Stimulated activated naive CD8-positive, alpha-beta T cell treated with anti-CD3 and anti-CD28 coated beads, Interleukin-15, amount 100 ng/mL, for 72 hours (primary cell): Measurements from ENCODE around the gene KIRREL3.
A peak's percentile ranks its signal among the peaks of the same experiment; 100 is the strongest.

ENCODE experiments used
- ATAC-seq: fragments of 150-1000 bp; cut with Tn5 transposase; 2 replicates; pipeline ENCODE4 v1.10.0; 2021; ENCODE audit warnings: mild to moderate bottlenecking, moderate library complexity
- DNase-seq, 2 donors: peaks; one replicate each; pipeline ENCODE4 v3.0.0; 2021 to 2022
- H3K27ac Mint-ChIP-seq, 2 donors: one replicate each; pipeline ENCODE4 v1.8.0; 2022; ENCODE audit warnings: mild to moderate bottlenecking in 2 of 2, mixed read lengths in 2 of 2, moderate library complexity in 2 of 2
- H3K27me3 Mint-ChIP-seq: one replicate; pipeline ENCODE4 v1.8.0; 2022; ENCODE audit warnings: mixed read lengths
- H3K4me1 Mint-ChIP-seq: one replicate; pipeline ENCODE4 v1.8.0; 2022; ENCODE audit warnings: mild to moderate bottlenecking, mixed read lengths
- H3K4me3 Mint-ChIP-seq, 2 donors: one replicate each; pipeline ENCODE4 v1.8.0; 2022; ENCODE audit warnings: mild to moderate bottlenecking in 2 of 2, mixed read lengths in 2 of 2, moderate library complexity in 1 of 2
- H3K9me3 Mint-ChIP-seq, 2 donors: one replicate each; pipeline ENCODE4 v1.8.0; 2022; ENCODE audit warnings: mixed read lengths in 2 of 2

KIRREL3 gene

GRCh38 chr11:126496576-126497337 is 503.8 kb downstream of the KIRREL3 start:
- ATAC-seq = no peak
- Mint-ChIP-seq H3K4me3 (no peak overlapping the region), H3K27ac (no peak overlapping the region), H3K9me3 (no peaks in the 10 kb centered on the region), H3K4me1 (no peaks in the 10 kb centered on the region), H3K27me3 (peaks cover 19% of the 10 kb centered on the region)
- no peak for DNase-seq

GRCh38 chr11:126495281-126496220 is 505.0 kb downstream of the KIRREL3 start:
- Mint-ChIP-seq H3K27me3 (peaks cover 8% of the 10 kb centered on the region), H3K27ac (no peak overlapping the region), H3K4me3 (no peak overlapping the region), H3K9me3 (no peaks in the 10 kb centered on the region), H3K4me1 (no peaks in the 10 kb centered on the region)
- no peak for DNase-seq
- ATAC-seq = peak; percentile 16

- peaks cover 8% of the 10 kb centered on the region for H3K27me3 Mint-ChIP-seq
- no peak overlapping the region for H3K4me3 Mint-ChIP-seq
- no peaks in the 10 kb centered on the region for H3K4me1 Mint-ChIP-seq
- H3K9me3 Mint-ChIP-seq = no peaks in the 10 kb centered on the region
- DNase-seq = no peak
- ATAC-seq = peak; percentile 39
- H3K27ac Mint-ChIP-seq = no peak overlapping the region
Observed at GRCh38 chr11:126494831-126495230, 505.7 kb downstream of the KIRREL3 start.

- Mint-ChIP-seq H3K27ac (no peak overlapping the region), H3K4me1 (no peaks in the 10 kb centered on the region), H3K9me3 (no peaks in the 10 kb centered on the region), H3K4me3 (no peak overlapping the region), H3K27me3 (peaks cover under 1% of the 10 kb centered on the region)
- DNase-seq (no peak), ATAC-seq (no peak)
Observed at GRCh38 chr11:126492331-126493082, 508.1 kb downstream of the KIRREL3 start.

GRCh38 chr11:126491092-126491491 is 509.5 kb downstream of the KIRREL3 start:
- ATAC-seq (no peak), DNase-seq (no peak)
- no peak overlapping the region for H3K27ac Mint-ChIP-seq
- H3K27me3 Mint-ChIP-seq = no peaks in the 10 kb centered on the region
- H3K4me1 Mint-ChIP-seq = no peaks in the 10 kb centered on the region
- H3K9me3 Mint-ChIP-seq = no peaks in the 10 kb centered on the region
- no peak overlapping the region for H3K4me3 Mint-ChIP-seq

- no peak overlapping the region for H3K27ac Mint-ChIP-seq
- no peaks in the 10 kb centered on the region for H3K4me1 Mint-ChIP-seq
- H3K9me3 Mint-ChIP-seq = no peaks in the 10 kb centered on the region
- DNase-seq (no peak), ATAC-seq (no peak)
- H3K27me3 Mint-ChIP-seq = no peaks in the 10 kb centered on the region
- H3K4me3 Mint-ChIP-seq = no peak overlapping the region
Observed at GRCh38 chr11:126489836-126490660, 510.5 kb downstream of the KIRREL3 start.

- H3K27me3 Mint-ChIP-seq = no peaks in the 10 kb centered on the region
- ATAC-seq = no peak
- H3K4me1 Mint-ChIP-seq = no peaks in the 10 kb centered on the region
Observed at GRCh38 chr11:126488591-126489370, 511.8 kb downstream of the KIRREL3 start.

GRCh38 chr11:126487711-126488110 is 512.9 kb downstream of the KIRREL3 start:
- Mint-ChIP-seq H3K4me1 (no peaks in the 10 kb centered on the region), H3K27me3 (no peaks in the 10 kb centered on the region), H3K27ac (no peak overlapping the region), H3K9me3 (no peaks in the 10 kb centered on the region), H3K4me3 (no peak overlapping the region)
- ATAC-seq = no peak
- no peak for DNase-seq

More at GRCh38 chr11:126488591-126489370, 511.8 kb downstream of the KIRREL3 start:
- no peak for DNase-seq
- no peak overlapping the region for H3K4me3 Mint-ChIP-seq
- peak overlapping the region in 1 of 2 donors; percentile 9 for H3K27ac Mint-ChIP-seq
- H3K9me3 Mint-ChIP-seq = no peaks in the 10 kb centered on the region

- DNase-seq (no peak), ATAC-seq (no peak)
- no peak overlapping the region for H3K27ac Mint-ChIP-seq
- no peaks in the 10 kb centered on the region for H3K27me3 Mint-ChIP-seq
- H3K4me3 Mint-ChIP-seq = no peak overlapping the region
- H3K9me3 Mint-ChIP-seq = no peaks in the 10 kb centered on the region
- H3K4me1 Mint-ChIP-seq = no peaks in the 10 kb centered on the region
Observed at GRCh38 chr11:126485986-126486635, 514.5 kb downstream of the KIRREL3 start.

- no peak for ATAC-seq
- no peak for DNase-seq
- Mint-ChIP-seq H3K27ac (no peak overlapping the region), H3K4me1 (peaks cover 7% of the 10 kb centered on the region), H3K9me3 (no peaks in the 10 kb centered on the region), H3K27me3 (no peaks in the 10 kb centered on the region), H3K4me3 (no peak overlapping the region)
Observed at GRCh38 chr11:126485021-126485792, 515.4 kb downstream of the KIRREL3 start.

GRCh38 chr11:126484266-126484665 is 516.3 kb downstream of the KIRREL3 start:
- Mint-ChIP-seq H3K4me3 (no peak overlapping the region), H3K9me3 (no peaks in the 10 kb centered on the region), H3K27ac (no peak overlapping the region), H3K4me1 (peaks cover 7% of the 10 kb centered on the region), H3K27me3 (no peaks in the 10 kb centered on the region)
- DNase-seq (no peak), ATAC-seq (no peak)

- H3K4me3 Mint-ChIP-seq = no peak overlapping the region
- no peaks in the 10 kb centered on the region for H3K9me3 Mint-ChIP-seq
- ATAC-seq (no peak), DNase-seq (no peak)
- peak overlapping the region in 1 of 2 donors; percentile 31 for H3K27ac Mint-ChIP-seq
- peaks cover 9% of the 10 kb centered on the region for H3K4me1 Mint-ChIP-seq
- no peaks in the 10 kb centered on the region for H3K27me3 Mint-ChIP-seq
Observed at GRCh38 chr11:126483621-126484195, 516.9 kb downstream of the KIRREL3 start.

GRCh38 chr11:126482586-126483108 is 517.9 kb downstream of the KIRREL3 start:
- Mint-ChIP-seq H3K9me3 (no peaks in the 10 kb centered on the region), H3K27me3 (no peaks in the 10 kb centered on the region), H3K27ac (no peak overlapping the region), H3K4me1 (peaks cover 20% of the 10 kb centered on the region), H3K4me3 (no peak overlapping the region)
- no peak for ATAC-seq
- DNase-seq = no peak
